ENCODE results near the gene SLC4A3. TPM values are rescaled to one million over a fixed set of nuclear protein-coding genes. Genes with fewer than 3 reads are reported as not detected.

SLC4A3 gene
- total RNA-seq, 1 experiment from 2014 or later = 2.3 TPM

DNA sequence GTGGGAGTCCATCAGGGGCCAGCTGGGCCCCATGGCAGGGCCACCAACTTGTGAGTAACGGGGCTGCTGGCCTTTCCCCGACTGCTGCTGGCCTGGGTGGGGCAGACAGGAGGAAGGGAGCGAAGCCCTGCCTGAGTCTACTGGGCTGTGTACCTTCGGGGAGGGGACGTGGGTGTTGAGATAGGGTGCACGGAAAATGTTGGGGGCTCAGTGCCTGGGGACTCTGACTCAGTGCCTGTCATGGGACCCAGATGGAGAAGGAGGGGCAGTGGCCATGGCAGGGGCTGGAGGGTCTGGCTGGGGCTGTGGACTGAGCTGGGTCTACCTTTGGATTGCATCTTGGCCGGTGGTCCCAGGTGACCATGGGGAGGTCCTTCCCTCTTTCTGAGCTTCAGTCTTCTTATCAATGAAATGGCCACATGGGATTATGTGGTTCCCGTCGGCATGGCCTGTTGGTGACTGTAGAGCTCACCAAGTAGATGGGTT, 4.0 kb downstream of the SLC4A3 start:
- no peak for DNase-seq (ENCODE audit: low read depth)

DNA sequence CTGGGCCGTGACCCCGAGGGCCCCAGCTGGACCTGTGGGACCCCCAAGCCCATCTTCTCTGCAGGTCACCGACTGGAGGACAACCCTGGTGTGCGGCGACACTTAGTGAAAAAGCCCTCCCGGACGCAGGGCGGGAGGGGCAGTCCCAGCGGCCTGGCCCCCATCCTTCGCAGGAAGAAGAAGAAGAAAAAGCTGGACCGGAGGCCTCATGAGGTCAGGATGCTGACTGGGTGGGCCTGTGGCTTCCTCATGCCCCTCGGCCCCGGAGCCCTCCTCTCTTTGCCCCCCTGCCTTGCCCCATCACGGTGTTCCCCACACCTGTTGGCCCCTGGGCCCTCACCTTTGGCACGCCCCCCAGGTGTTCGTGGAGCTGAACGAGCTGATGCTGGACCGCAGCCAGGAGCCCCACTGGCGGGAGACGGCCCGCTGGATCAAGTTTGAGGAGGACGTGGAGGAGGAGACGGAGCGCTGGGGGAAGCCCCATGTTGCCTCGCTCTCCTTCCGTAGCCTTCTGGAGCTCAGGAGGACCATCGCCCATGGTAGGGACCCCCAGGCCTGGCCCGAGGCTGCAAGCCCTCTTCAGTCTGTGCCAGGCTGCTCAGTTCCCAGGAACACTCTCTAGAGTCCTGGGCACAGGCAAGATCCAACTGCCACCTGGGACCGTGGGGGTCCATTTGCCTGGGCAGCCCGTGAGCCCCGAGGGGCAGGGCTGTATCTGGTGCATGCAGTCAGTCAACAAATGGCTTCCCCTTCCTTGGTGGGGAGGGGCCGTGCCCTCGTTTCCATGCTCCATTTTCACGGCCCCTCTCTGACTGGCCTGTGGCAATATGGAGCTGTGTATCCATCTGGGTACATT, 4.7 kb downstream of the SLC4A3 start:
- no peak for DNase-seq (ENCODE audit: low read depth)

- DNase-seq (ENCODE audit: low read depth) = no peak
Measured at GRCh38 chr2:219632760-219633105, 5.3 kb downstream of the SLC4A3 start.

- no peak for DNase-seq (ENCODE audit: low read depth)
Measured at GRCh38 chr2:219633276-219634065, 6.0 kb downstream of the SLC4A3 start.

DNA sequence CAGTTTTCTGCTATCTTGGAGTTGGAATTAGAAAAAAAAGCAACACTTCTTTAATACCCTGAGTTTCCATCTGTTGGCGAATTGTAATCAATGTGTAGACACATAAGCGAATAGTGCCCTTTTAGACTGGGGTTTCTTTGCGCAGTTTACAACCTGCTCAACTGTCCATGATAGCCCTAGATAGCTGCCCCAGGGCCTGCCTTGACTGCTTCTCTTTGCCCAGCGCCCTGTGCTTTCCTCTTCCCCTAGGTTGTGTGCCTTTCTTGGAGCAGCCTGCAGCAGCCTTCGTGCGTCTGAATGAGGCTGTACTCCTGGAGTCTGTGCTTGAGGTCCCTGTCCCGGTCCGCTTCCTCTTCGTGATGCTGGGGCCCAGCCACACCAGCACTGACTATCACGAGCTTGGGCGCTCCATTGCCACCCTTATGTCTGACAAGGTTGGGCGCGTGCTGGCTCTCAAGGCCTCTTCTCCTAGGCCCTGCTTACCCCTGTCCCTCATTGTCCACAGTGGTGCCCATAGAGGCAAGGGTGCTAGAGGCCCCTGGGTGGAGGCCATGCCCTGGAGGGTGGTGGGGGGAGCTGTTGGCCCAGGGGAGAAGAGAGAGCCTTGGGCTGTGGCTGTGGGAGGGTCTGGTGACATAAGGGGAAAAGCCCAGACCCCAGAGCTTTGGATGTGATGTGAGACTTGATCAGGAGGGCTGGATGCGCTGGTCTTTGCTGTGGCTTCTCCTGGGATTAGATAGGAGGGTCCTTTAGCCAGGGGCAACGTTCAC, 6.9 kb downstream of the SLC4A3 start:
- DNase-seq (ENCODE audit: low read depth) = no peak

- no peak for DNase-seq (ENCODE audit: low read depth)
Measured at GRCh38 chr2:219634951-219635751, 7.7 kb downstream of the SLC4A3 start.

GRCh38 chr2:219636144-219636915, 8.9 kb downstream of the SLC4A3 start:
- DNase-seq (ENCODE audit: low read depth) = no peak

- no peak for DNase-seq (ENCODE audit: low read depth)
Measured at GRCh38 chr2:219636941-219637841, 9.8 kb downstream of the SLC4A3 start.

DNA sequence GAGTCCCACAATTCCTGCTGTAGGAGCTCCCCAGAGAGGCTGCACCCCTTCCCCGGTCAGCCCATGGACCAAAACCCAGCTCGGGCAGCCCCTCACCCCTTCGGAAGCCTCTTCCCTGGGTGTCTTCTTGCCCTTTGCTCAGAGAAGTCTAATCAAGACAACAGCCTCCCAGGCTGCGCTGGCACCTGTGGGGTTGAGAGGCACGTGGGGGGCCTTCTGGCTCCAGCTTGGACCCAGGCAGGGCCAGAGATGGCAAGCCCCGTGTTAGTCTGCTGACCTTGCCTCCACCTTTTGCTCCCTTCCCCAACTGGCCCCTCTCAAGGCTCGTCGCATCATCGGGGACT, 10.4 kb downstream of the SLC4A3 start:
- DNase-seq (ENCODE audit: low read depth) = no peak

DNA sequence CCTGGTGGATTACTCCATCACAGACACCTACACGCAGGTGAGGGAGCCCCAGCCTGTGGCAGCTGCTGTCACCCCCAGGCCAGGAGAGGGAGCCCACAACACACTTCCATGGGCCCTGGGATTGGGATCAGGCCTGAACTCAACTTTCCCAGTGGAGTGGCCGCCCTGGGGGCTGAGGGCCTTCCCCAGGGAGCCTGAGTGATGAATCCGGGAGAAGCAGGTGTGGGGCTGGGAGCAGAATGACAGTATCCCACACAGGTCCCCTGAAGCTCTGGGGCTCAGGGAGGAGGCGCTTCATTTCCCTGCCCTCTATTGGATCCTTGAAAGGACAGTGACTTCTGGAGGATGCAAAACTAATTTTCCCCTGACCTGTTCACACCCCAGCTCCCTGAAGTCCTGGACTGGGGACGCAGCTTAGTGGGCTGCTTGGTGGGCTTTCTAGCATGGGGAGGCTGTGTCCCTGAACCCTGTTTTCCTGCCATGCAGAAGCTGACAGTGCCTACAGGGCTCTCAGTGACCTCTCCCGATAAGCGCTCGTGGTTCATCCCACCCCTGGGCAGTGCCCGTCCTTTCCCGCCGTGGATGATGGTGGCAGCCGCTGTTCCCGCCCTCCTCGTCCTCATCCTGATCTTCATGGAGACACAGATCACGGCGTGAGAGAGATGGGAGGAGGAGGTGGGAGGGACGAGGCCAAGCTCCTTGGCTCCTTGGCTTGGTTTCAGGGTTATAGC, 11.0 kb downstream of the SLC4A3 start:
- DNase-seq (ENCODE audit: low read depth) = no peak

DNA sequence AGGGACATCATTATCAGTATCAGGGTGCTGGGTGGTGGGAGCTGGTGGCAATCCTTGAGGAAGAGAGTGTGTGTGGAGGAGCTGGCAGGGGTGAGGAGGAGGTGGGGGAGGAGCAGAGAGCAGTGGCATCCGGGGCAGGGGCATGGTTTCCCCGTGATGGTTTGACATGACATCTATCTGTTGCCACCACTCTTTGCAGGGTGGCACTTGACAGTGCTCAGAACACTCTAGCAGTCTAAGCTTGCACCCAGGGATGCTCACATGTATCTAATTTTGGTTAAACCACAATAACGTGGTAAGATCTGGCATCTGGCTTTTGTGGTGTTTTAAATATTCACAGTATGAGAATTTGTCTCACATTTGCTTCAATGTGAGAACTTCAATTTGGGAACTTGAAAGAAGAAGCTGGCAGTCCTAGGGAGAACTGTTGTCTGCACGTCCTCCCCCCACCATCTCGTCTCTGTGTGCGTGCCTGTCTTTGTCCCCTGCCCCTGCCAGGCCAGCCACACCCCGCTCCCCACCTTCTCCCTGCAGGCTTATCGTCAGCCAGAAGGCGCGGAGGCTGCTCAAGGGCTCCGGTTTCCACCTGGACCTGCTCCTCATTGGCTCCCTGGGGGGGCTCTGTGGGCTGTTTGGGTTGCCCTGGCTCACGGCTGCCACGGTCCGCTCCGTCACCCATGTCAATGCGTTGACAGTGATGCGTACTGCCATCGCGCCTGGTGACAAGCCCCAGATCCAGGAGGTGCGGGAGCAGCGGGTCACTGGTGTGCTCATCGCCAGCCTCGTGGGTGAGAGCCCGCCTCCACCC, 11.7 kb downstream of the SLC4A3 start:
- no peak for DNase-seq (ENCODE audit: low read depth)

- DNase-seq (ENCODE audit: low read depth) = no peak
Measured at GRCh38 chr2:219641390-219642068, 14.1 kb downstream of the SLC4A3 start.

DNA sequence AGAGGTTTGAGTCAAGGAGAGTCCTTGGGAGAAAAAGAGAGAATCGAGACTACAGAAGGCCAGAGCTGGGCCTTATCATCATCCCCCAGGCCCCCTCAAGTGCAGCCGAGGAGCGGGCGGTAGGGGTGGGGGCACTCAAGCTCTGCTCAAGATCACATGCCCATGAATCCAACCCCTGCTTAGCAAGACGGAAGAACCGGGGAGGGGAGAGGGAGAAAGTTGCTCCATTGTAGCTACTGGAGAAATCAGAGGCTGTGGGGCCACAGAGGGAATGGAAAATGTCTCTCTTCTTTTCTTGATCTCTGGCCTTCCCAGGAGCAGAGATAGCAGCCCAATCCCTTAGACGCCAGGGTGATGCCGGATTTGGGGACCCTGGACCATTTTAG, 14.6 kb downstream of the SLC4A3 start:
- no peak for DNase-seq (ENCODE audit: low read depth)

DNA sequence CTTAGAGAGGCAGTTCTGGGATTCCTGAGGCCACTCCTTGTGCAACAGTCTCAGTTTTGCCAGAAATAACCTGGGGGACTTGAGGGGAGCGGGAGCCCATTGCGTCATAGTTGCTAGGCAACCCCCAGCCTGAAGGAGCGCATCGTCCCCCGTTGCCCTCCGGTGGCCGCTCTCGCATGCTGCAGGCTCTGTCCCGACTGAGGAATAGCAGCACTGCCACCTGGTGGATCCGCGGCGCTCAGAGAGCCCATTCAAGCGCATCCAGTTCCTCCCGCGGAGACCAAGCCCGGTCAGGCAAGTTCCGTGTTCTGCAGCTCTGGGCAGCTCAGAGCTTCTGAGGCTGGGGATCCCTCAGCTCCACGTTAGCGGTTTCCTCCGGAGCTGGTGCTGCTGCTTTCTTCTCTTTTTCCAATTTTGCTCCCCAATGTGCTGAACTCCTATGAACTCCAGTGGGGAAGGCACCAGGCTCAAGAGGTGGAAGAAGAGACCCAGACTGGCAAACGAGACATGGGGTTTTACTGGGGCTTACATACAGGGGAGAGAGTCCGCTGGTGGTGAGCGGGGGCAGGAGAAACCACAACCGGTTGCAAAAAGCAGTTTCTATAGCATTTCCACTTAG, 15.1 kb downstream of the SLC4A3 start:
- DNase-seq (ENCODE audit: low read depth) = peak; percentile 96

- no peak for DNase-seq (ENCODE audit: low read depth)
Measured at GRCh38 chr2:219643084-219643473, 15.6 kb downstream of the SLC4A3 start.

- no peak for DNase-seq (ENCODE audit: low read depth)
Measured at GRCh38 chr2:219643788-219644398, 16.5 kb downstream of the SLC4A3 start.

All from Daoy (cell line).